ENCODE results near the gene ORC3. TPM values are rescaled to one million over a fixed set of nuclear protein-coding genes. Genes with fewer than 3 reads are reported as not detected.

ORC3 gene
- total RNA-seq, 3 donors from 2014 or later, result 22.6 to 32.6 (median 26.6) TPM

DNA sequence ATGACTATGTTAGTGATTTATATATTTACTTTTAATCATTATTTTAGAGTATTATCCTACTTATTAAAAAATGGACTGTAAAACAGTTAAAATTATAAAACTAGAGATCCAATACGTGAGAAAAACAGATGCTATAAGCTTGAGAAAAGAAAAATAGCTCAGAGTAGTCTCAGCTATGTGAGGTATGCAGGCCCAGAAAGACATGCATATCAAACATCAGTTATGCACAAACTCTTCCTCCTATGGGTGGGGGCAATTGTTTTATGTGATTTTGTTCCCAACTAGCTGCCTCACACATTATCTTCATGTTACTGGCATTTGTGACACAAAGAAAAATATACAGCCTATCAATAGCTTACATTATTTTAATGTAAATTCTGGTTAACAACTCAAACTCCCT is 28.9 kb upstream of the ORC3 start:
- no peak for DNase-seq (ENCODE audit: low spot score in 2 of 2)
- Histone ChIP-seq H3K4me1 (no peaks in the 10 kb centered on the region), H3K27ac (no peak overlapping the region), H3K9me3 (no peaks in the 10 kb centered on the region), H3K36me3 (peaks cover 5% of the 10 kb centered on the region), H3K27me3 (no peaks in the 10 kb centered on the region), H3K4me3 (no peak overlapping the region)
- intact Hi-C loops (cut with DNase I; ENCODE audit: low total_unique reads), result no loop called here
- TF ChIP-seq CTCF (IDR thresholded peaks at IDR 0.05) (no peak), POLR2AphosphoS5 (IDR thresholded peaks at IDR 0.05) (no peak), POLR2A (IDR thresholded peaks at IDR 0.05) (no peak)

- H3K4me1 ChIP-seq, result no peaks in the 10 kb centered on the region
- intact Hi-C loops (cut with DNase I; ENCODE audit: low total_unique reads), result no loop called here
- no peaks in the 10 kb centered on the region for H3K9me3 ChIP-seq
- no peak overlapping the region for H3K27ac ChIP-seq
- no peaks in the 10 kb centered on the region for H3K27me3 ChIP-seq
- no peaks in the 10 kb centered on the region for H3K36me3 ChIP-seq
- H3K4me3 ChIP-seq, result no peak overlapping the region
- no peak for TF ChIP-seq CTCF (IDR thresholded peaks at IDR 0.05)
- no peak for TF ChIP-seq POLR2A (IDR thresholded peaks at IDR 0.05)
- TF ChIP-seq POLR2AphosphoS5 (IDR thresholded peaks at IDR 0.05), result no peak
- no peak for DNase-seq (ENCODE audit: low spot score in 2 of 2)
These were observed 17.9 kb upstream of the ORC3 start for GRCh38 chr6:87572021-87572420.

DNA sequence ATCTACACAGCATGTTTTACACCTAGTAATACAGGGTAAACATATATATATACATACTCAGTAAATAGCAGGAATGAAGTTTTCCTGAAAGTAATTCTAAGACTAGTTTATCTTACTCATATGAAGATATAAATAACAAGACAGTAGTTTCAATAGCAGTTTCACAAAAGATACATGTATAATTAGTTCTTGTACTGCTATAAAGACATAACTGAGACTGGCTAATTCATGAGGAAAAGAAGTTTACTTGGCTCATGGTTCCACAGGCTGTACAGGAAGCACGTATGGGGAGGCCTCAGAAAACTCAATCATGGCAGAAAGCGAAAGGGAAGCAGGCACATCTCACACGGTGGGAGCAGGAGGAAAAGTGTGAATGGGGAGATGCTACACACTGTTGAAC is 17.1 kb upstream of the ORC3 start:
- Histone ChIP-seq H3K27me3 (no peaks in the 10 kb centered on the region), H3K27ac (no peak overlapping the region), H3K4me1 (no peaks in the 10 kb centered on the region), H3K9me3 (no peaks in the 10 kb centered on the region), H3K36me3 (no peaks in the 10 kb centered on the region), H3K4me3 (no peak overlapping the region)
- no peak for DNase-seq (ENCODE audit: low spot score in 2 of 2)
- TF ChIP-seq POLR2A (IDR thresholded peaks at IDR 0.05), result no peak
- no peak for TF ChIP-seq POLR2AphosphoS5 (IDR thresholded peaks at IDR 0.05)
- TF ChIP-seq CTCF (IDR thresholded peaks at IDR 0.05), result no peak
- intact Hi-C loops (cut with DNase I; ENCODE audit: low total_unique reads), result no loop called here

GRCh38 chr6:87573307-87574024 is 16.5 kb upstream of the ORC3 start:
- Histone ChIP-seq H3K36me3 (no peaks in the 10 kb centered on the region), H3K27me3 (no peaks in the 10 kb centered on the region), H3K4me3 (no peak overlapping the region), H3K9me3 (no peaks in the 10 kb centered on the region), H3K4me1 (no peaks in the 10 kb centered on the region), H3K27ac (no peak overlapping the region)
- DNase-seq (ENCODE audit: low spot score in 2 of 2), result no peak
- intact Hi-C loops (cut with DNase I; ENCODE audit: low total_unique reads), result no loop called here
- TF ChIP-seq POLR2AphosphoS5 (IDR thresholded peaks at IDR 0.05), result no peak

DNA sequence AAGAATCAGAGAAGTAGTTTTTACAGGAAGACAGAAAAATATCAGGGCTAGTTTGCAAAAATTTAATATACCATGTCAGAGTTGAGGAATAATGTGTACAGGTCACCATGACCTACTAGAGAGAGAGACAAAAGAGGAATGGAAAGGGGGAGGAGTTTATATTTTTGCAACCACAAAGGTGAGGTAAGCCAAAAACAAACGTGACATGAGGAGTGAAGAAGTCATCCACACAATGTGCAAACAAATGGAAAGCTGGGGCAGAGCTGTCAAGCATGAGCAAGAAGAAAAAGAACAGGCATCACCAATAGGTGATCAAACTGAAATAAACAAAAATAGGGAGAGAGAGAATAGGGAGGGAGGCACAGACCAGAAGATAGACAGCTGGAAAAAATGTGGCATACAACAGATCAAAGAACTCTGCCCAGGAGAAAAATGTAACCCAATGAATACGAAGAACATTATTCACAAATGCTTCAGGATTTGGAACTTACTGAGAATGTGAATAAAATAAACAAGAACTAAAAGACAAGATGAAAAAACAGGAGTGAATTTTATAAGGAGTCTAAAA is 15.6 kb upstream of the ORC3 start:
- no peaks in the 10 kb centered on the region for H3K27me3 ChIP-seq
- no peak for DNase-seq (ENCODE audit: low spot score in 2 of 2)
- no peak for TF ChIP-seq CTCF (IDR thresholded peaks at IDR 0.05)
- no peak for TF ChIP-seq POLR2A (IDR thresholded peaks at IDR 0.05)
- no peak for TF ChIP-seq POLR2AphosphoS5 (IDR thresholded peaks at IDR 0.05)
- intact Hi-C loops (cut with DNase I; ENCODE audit: low total_unique reads), result no loop called here
- H3K4me3 ChIP-seq, result no peak overlapping the region
- H3K4me1 ChIP-seq, result no peaks in the 10 kb centered on the region
- H3K36me3 ChIP-seq, result no peaks in the 10 kb centered on the region
- H3K9me3 ChIP-seq, result no peaks in the 10 kb centered on the region
- H3K27ac ChIP-seq, result no peak overlapping the region
